ENCODE results near the gene CCR5AS.

Gene CCR5AS

GRCh38 chr3:46375218-46375617 is 31.6 kb downstream of the CCR5AS start:
- DNase-seq, result peak; percentile 65

GRCh38 chr3:46374755-46375154 is 32.1 kb downstream of the CCR5AS start:
- no peak for DNase-seq

GRCh38 chr3:46372492-46373359 is 34.1 kb downstream of the CCR5AS start:
- DNase-seq, result peak; percentile 65

- no peak for DNase-seq
Measured at GRCh38 chr3:46371519-46372340, 35.1 kb downstream of the CCR5AS start.

- DNase-seq, result peak; percentile 90
Measured at GRCh38 chr3:46370839-46371518, 35.9 kb downstream of the CCR5AS start, which contains the start of gene CCR5. CCR5 (plus strand) TSS chr3:46370946; CDS start chr3:46372903, 1,957 bp downstream.

GRCh38 chr3:46369675-46370132 is 37.2 kb downstream of the CCR5AS start:
- DNase-seq, result peak; percentile 92

- no peak for DNase-seq
Measured at GRCh38 chr3:46369151-46369550, 37.7 kb downstream of the CCR5AS start.

- DNase-seq, result peak; percentile 83
Measured at GRCh38 chr3:46368569-46368968, 38.3 kb downstream of the CCR5AS start.

- DNase-seq, result no peak
Measured at GRCh38 chr3:46367811-46368210, 39.1 kb downstream of the CCR5AS start.

GRCh38 chr3:46365737-46366524 is 40.9 kb downstream of the CCR5AS start:
- no peak for DNase-seq

GRCh38 chr3:46365041-46365440 is 41.8 kb downstream of the CCR5AS start:
- DNase-seq, result no peak

- DNase-seq, result peak; percentile 51
Measured at GRCh38 chr3:46361408-46362283, 45.2 kb downstream of the CCR5AS start.

- DNase-seq, result no peak
Measured at GRCh38 chr3:46360907-46361306, 46.0 kb downstream of the CCR5AS start.

GRCh38 chr3:46359733-46360493 is 47.0 kb downstream of the CCR5AS start:
- DNase-seq, result peak; percentile 80

GRCh38 chr3:46358466-46358865 is 48.4 kb downstream of the CCR5AS start:
- no peak for DNase-seq

- no peak for DNase-seq
Measured at GRCh38 chr3:46356909-46357308, 50.0 kb downstream of the CCR5AS start.

GRCh38 chr3:46356276-46356675 is 50.6 kb downstream of the CCR5AS start:
- no peak for DNase-seq

GRCh38 chr3:46354984-46355383 is 51.9 kb downstream of the CCR5AS start:
- no peak for DNase-seq

- DNase-seq, result no peak
Measured at GRCh38 chr3:46354478-46354877, 52.4 kb downstream of the CCR5AS start.

GRCh38 chr3:46353647-46354410 is 53.0 kb downstream of the CCR5AS start, which contains the start of gene CCR2:
CCR2 (plus strand) TSS chr3:46354111; CDS start chr3:46357528, 3,417 bp downstream.
- no peak for DNase-seq

All from activated CD4-positive, alpha-beta T cell treated with anti-CD3 and anti-CD28 coated beads, Interleukin-2, amount 50 U/mL, for 16 hours (primary cell).